HCT116 (cell line): Measurements from ENCODE around the gene MMP15. TPM values are rescaled to one million over a fixed set of nuclear protein-coding genes. Genes with fewer than 3 reads are reported as not detected.

ENCODE experiments used
- ATAC-seq: fragments of 200-7000 bp; cut with Tn5 transposase; 2 replicates; pipeline ENCODE4 v1.9.1; 2020; ENCODE audit warnings: mild to moderate bottlenecking, moderate library complexity
- BruUV-seq: library from RNA; stranded (reverse); fragments of 400-500 nt; replicated peaks from 2 replicates; lab custom pipeline; 2021; lab: Mats Ljungman, UMichigan
- CTCF ChIA-PET: fragments of 300-600 bp; sonication (Branson Sonifier 250); formaldehyde crosslinking; loops from one replicate; lab custom pipeline; 2021; ENCODE audit warnings: antibody characterized with exemption; lab: Charles Lee
- POLR2A ChIA-PET: fragments of 300-600, 350-600 bp; sonication (Branson Sonifier 250); formaldehyde crosslinking; loops from one replicate; lab custom pipeline; 2021; ENCODE audit warnings: antibody characterized with exemption; lab: Charles Lee
- RAD21 ChIA-PET, 2 experiments: fragments of 300-600 bp; sonication (Branson Sonifier 250); formaldehyde crosslinking; loops; one replicate each; lab custom pipeline; 2023; ENCODE audit warnings: low total read pairs in 2 of 2; ENCODE audit not compliant: uncharacterized antibody in 2 of 2, unreplicated experiment in 2 of 2, low non-redundant PET in 1 of 2; lab: Charles Lee
- DNase-seq: peaks from one replicate; pipeline ENCODE4 v3.0.0-alpha.2; 2010; ENCODE audit warnings: low read depth, low spot score
- H2AFZ ChIP-seq: fragments of 200-600 bp; shearing (Covaris generic), sonication (generic); 2 replicates; pipeline ENCODE4 v1.6.1; 2017; ENCODE audit warnings: low read depth, mixed run types, mixed read lengths, antibody characterized with exemption, low read length; ENCODE audit not compliant: poor library complexity, severe bottlenecking
- H3K27ac ChIP-seq: 2 replicates; pipeline ENCODE4 v1.5.1; 2012; ENCODE audit warnings: low read depth, low read length
- H3K27me3 ChIP-seq: fragments of 200-600 bp; sonication (generic); 2 replicates; pipeline ENCODE4 v1.6.1; 2016; ENCODE audit warnings: mixed run types, low read length, mixed read lengths; ENCODE audit not compliant: insufficient read depth
- H3K36me3 ChIP-seq, 2 experiments: fragments of 200-500 bp in 1 of 2; fragments of 200-600 bp in 1 of 2; sonication (Bioruptor generic) in 1 of 2; sonication (generic) in 1 of 2; 2 replicates each; pipeline versions ENCODE4 v1.5.1 to v1.6.1; 2014 to 2016; ENCODE audit warnings: low read length in 2 of 2, inconsistent platforms in 1 of 2, mixed read lengths in 1 of 2, mixed run types in 1 of 2; ENCODE audit not compliant: insufficient read depth in 2 of 2, control insufficient read depth in 1 of 2
- H3K4me1 ChIP-seq, 2 experiments: fragments of 200-600 bp in 1 of 2; sonication (generic) in 1 of 2; 2 replicates each; pipeline versions ENCODE4 v1.5.1 to v1.6.1; 2012 to 2017; ENCODE audit warnings: low read length in 2 of 2, inconsistent platforms in 1 of 2, mild to moderate bottlenecking in 1 of 2, mixed read lengths in 1 of 2, mixed run types in 1 of 2, moderate library complexity in 1 of 2; ENCODE audit not compliant: insufficient read depth in 2 of 2, control insufficient read depth in 1 of 2
- H3K4me2 ChIP-seq: fragments of 200-600 bp; sonication (generic); 2 replicates; pipeline ENCODE4 v1.6.1; 2017; ENCODE audit warnings: mixed run types, low read length, mixed read lengths
- H3K4me3 ChIP-seq, 2 experiments: fragments of 200-600 bp in 1 of 2; sonication (generic) in 1 of 2; replicated peaks in 1 of 2; 2 replicates each; pipeline ENCODE4 v1.5.1; 2011 to 2016; ENCODE audit warnings: low read length in 2 of 2, control low read depth in 1 of 2, low read depth in 1 of 2, mild to moderate bottlenecking in 1 of 2, mixed read lengths in 1 of 2, mixed run types in 1 of 2
- H3K79me2 ChIP-seq: fragments of 200-600 bp; sonication (generic); 2 replicates; pipeline ENCODE4 v1.6.1; 2017; ENCODE audit warnings: mild to moderate bottlenecking, mixed run types, low read length, moderate library complexity, mixed read lengths; ENCODE audit not compliant: insufficient read depth
- H3K9ac ChIP-seq: fragments of 200-600 bp; sonication (generic); 2 replicates; pipeline ENCODE4 v1.6.1; 2016; ENCODE audit warnings: low read length, mixed read lengths
- H3K9me2 ChIP-seq: fragments of 200-600 bp; sonication (generic), shearing (Covaris generic); 2 replicates; pipeline ENCODE4 v1.6.1; 2017; ENCODE audit warnings: mixed run types, mild to moderate bottlenecking, moderate library complexity; ENCODE audit not compliant: insufficient read depth
- H3K9me3 ChIP-seq, 2 experiments: fragments of 200-500 bp in 1 of 2; fragments of 200-600 bp in 1 of 2; sonication (Bioruptor generic) in 1 of 2; sonication (generic) in 1 of 2; 2 replicates each; pipeline ENCODE4 v1.6.1; 2014 to 2017; ENCODE audit warnings: low read length in 2 of 2, mixed read lengths in 2 of 2, inconsistent platforms in 1 of 2, low read depth in 1 of 2, mild to moderate bottlenecking in 1 of 2, mixed run types in 1 of 2, moderate library complexity in 1 of 2; ENCODE audit not compliant: control insufficient read depth in 1 of 2, insufficient read depth in 1 of 2
- H4K20me1 ChIP-seq: fragments of 200-600 bp; sonication (generic), shearing (Covaris generic); 2 replicates; pipeline ENCODE4 v1.6.1; 2017; ENCODE audit warnings: mixed run types, mild to moderate bottlenecking, moderate library complexity; ENCODE audit not compliant: insufficient read depth
- CBX3 ChIP-seq: IDR thresholded peaks from 2 replicates; pipeline ENCODE4 v1.6.1; 2012; ENCODE audit warnings: low read depth
- CTCF ChIP-seq, 3 experiments: fragments of 200-600 bp in 1 of 3; sonication (generic) in 1 of 3; IDR thresholded peaks in 2 of 3; conservative IDR thresholded peaks in 1 of 3; 2 replicates each; pipeline ENCODE4 v1.5.1; 2012 to 2017; ENCODE audit warnings: low read depth in 2 of 3, low read length in 2 of 3, antibody characterized with exemption in 1 of 3, borderline replicate concordance in 1 of 3, control low read depth in 1 of 3, mild to moderate bottlenecking in 1 of 3, mixed read lengths in 1 of 3, mixed run types in 1 of 3, moderate library complexity in 1 of 3; ENCODE audit not compliant: insufficient read depth in 1 of 3
- EGR1 ChIP-seq: IDR thresholded peaks from 2 replicates; pipeline ENCODE4 v1.6.1; 2012; ENCODE audit warnings: low read depth
- EZH2 ChIP-seq: fragments of 200-600 bp; sonication (generic); IDR thresholded peaks from 2 replicates; pipeline ENCODE4 v1.6.1; 2017; ENCODE audit warnings: antibody characterized with exemption, mixed run types
- EZH2phosphoT487 ChIP-seq: fragments of 200-600 bp; IDR thresholded peaks from 2 replicates; pipeline ENCODE4 v1.6.1; 2018; ENCODE audit warnings: antibody characterized with exemption, borderline replicate concordance
- MAX ChIP-seq: IDR thresholded peaks from 2 replicates; pipeline ENCODE4 v1.6.1; 2012
- POLR2A ChIP-seq: IDR thresholded peaks from 2 replicates; pipeline ENCODE4 v1.7.0; 2011; ENCODE audit warnings: borderline replicate concordance; ENCODE audit not compliant: insufficient read depth, insufficient read length; ENCODE audit errors: extremely low read depth
- POLR2AphosphoS5 ChIP-seq: IDR thresholded peaks from 2 replicates; pipeline ENCODE4 v1.6.1; 2011; ENCODE audit warnings: mild to moderate bottlenecking, low read depth, low read length, moderate library complexity
- RAD21 ChIP-seq: IDR thresholded peaks from 2 replicates; pipeline ENCODE4 v1.6.1; 2012; ENCODE audit warnings: low read depth, mild to moderate bottlenecking
- SIN3A ChIP-seq: IDR thresholded peaks from 2 replicates; pipeline ENCODE4 v1.6.1; 2012; ENCODE audit warnings: low read depth
- SP1 ChIP-seq: IDR thresholded peaks from 2 replicates; pipeline ENCODE4 v1.6.1; 2012; ENCODE audit warnings: low read depth
- intact Hi-C: fragments of 100-400 bp; cut with micrococcal nuclease; formaldehyde crosslinking; loops from 2 replicates; pipeline ENCODE4 v1.10.0; 2022
- total RNA-seq: library from RNA; stranded (reverse); gene quantifications from one replicate; pipeline ENCODE4 v1.2.1, GENCODE V29; 2021; ENCODE audit not compliant: unreplicated experiment

Gene MMP15
- total RNA-seq, 1 experiment from 2014 or later = 38.5 TPM

- ChIA-PET CTCF (interaction anchor here (0.6 to 1.0 kb wide), 6 partner anchors 12 to 425 kb away, joined by 3 to 8 read pairs (median 4); no protein-coding TSS in a partner anchor), RAD21 (no interaction called here), POLR2A (interaction anchor here (1.0 kb wide), 1 partner anchor 266 kb away, joined by 4 read pairs; no protein-coding TSS in a partner anchor)
- Histone ChIP-seq H3K9ac (peak within 1 kb of the TSS; percentile 74), H2AFZ (peak within 1 kb of the TSS; percentile 78), H3K9me2 (no peaks in the 10 kb centered on the region), H3K9me3 (no peaks in the 10 kb centered on the region), H3K27me3 (no peaks in the 10 kb centered on the region), H3K4me2 (peak within 1 kb of the TSS; percentile 99), H3K79me2 (peaks cover 13% of the 10 kb centered on the region), H3K27ac (peak within 1 kb of the TSS; percentile 87), H3K36me3 (peaks cover 11 to 12% of the 10 kb centered on the region in 2 experiments; a peak in 3 of 4 replicates), H4K20me1 (no peaks in the 10 kb centered on the region), H3K4me1 (peaks cover 18 to 30% of the 10 kb centered on the region in 2 experiments; a peak in 3 of 4 replicates), H3K4me3 (peak within 1 kb of the TSS; percentile 83 to 85)
- intact Hi-C loops = loop anchor here (1.0 to 10.0 kb wide), 2 partner anchors 102 to 276 kb away; no protein-coding TSS in a partner anchor
- BruUV-seq = no TSS peak
- peak; percentile 77 for DNase-seq
- TF ChIP-seq EZH2phosphoT487 (no peak), MAX (0 out of 2 replicates have a peak, but pooled peaks have one; percentile 24), SIN3A (peak; percentile 82; the same call in 1 of the 2 replicates), POLR2AphosphoS5 (peak; percentile 93), POLR2A (peak; percentile 67), CBX3 (no peak), RAD21 (peak; percentile 64), EZH2 (no peak), EGR1 (no peak), CTCF (IDR thresholded peaks at IDR 0.05 in 2 of 3, conservative IDR thresholded peaks at IDR 0.05 in 1 of 3; ENCODE audit: borderline replicate concordance in 1 of 3, insufficient read depth in 1 of 3, low read depth in 2 of 3, low read length in 2 of 3) (peak; percentile 33 to 60 (median 46); a peak in 3 of 6 replicates), SP1 (peak; percentile 32; the same call in 1 of the 2 replicates)
- ATAC-seq = peak; percentile 87
These were observed 24.6 kb upstream of the MMP15 start, which contains the start of gene USB1 for GRCh38 chr16:58000706-58001676. USB1 (plus strand) TSS chr16:58001407; CDS start chr16:58001484, 77 bp downstream.
